ENCODE measurements around the gene MEGF11. TPM values are rescaled to one million over a fixed set of nuclear protein-coding genes. Genes with fewer than 3 reads are reported as not detected.

MEGF11 gene
- total RNA-seq, 1 experiment from 2014 or later = not detected

GRCh38 chr15:65970937-65971740 lies 282.4 kb downstream of the MEGF11 start:
- CTCF ChIA-PET = no interaction called here
- DNase-seq = no peak
- intact Hi-C loops (cut with micrococcal nuclease) = no loop called here
- H3K27me3 ChIP-seq (ENCODE audit: low read length) = peaks cover 33% of the 10 kb centered on the region
- TF ChIP-seq CTCF (conservative IDR thresholded peaks at IDR 0.05; ENCODE audit: low read depth, low read length) = no peak
- TF ChIP-seq EZH2 (IDR thresholded peaks at IDR 0.05; ENCODE audit: low read length, unreplicated experiment) = no peak
- TF ChIP-seq EZH2phosphoT487 (IDR thresholded peaks at IDR 0.05; ENCODE audit: borderline replicate concordance, low read length) = no peak
- no peaks in the 10 kb centered on the region for H3K79me2 ChIP-seq (ENCODE audit: low read length)
- no peak overlapping the region for H3K27ac ChIP-seq (ENCODE audit: low read length)
- no peak overlapping the region for H3K9ac ChIP-seq (ENCODE audit: low read length)
- H3F3A ChIP-seq (ENCODE audit: low read length, unreplicated experiment) = no peaks in the 10 kb centered on the region
- POLR2A ChIA-PET (ENCODE audit: unreplicated experiment) = no interaction called here
- no peaks in the 10 kb centered on the region for H4K20me1 ChIP-seq (ENCODE audit: low read length)
- H3K9me3 ChIP-seq (ENCODE audit: low read length) = no peaks in the 10 kb centered on the region
- no peak overlapping the region for H3K4me3 ChIP-seq (ENCODE audit: low read length)
- H2AFZ ChIP-seq (ENCODE audit: low read length) = no peak overlapping the region
- no peaks in the 10 kb centered on the region for H3K9me2 ChIP-seq (replicated peaks; ENCODE audit: low read length)
- no peak overlapping the region for H3K4me2 ChIP-seq (ENCODE audit: low read length)
- H3K36me3 ChIP-seq (ENCODE audit: low read depth, low read length) = no peaks in the 10 kb centered on the region
- BruUV-seq (replicated peaks) = no TSS peak
- H3K4me1 ChIP-seq (ENCODE audit: insufficient read depth, low read length) = no peaks in the 10 kb centered on the region
- ATAC-seq = no peak

- BruUV-seq (replicated peaks) = no TSS peak
- Histone ChIP-seq H3F3A (ENCODE audit: low read length, unreplicated experiment) (no peaks in the 10 kb centered on the region), H3K4me2 (ENCODE audit: low read length) (no peak overlapping the region), H3K9me2 (replicated peaks; ENCODE audit: low read length) (no peaks in the 10 kb centered on the region), H3K79me2 (ENCODE audit: low read length) (no peaks in the 10 kb centered on the region), H3K27me3 (ENCODE audit: low read length) (peaks cover 33% of the 10 kb centered on the region), H2AFZ (ENCODE audit: low read length) (no peak overlapping the region), H3K36me3 (ENCODE audit: low read depth, low read length) (no peaks in the 10 kb centered on the region), H3K27ac (ENCODE audit: low read length) (no peak overlapping the region), H3K4me1 (ENCODE audit: insufficient read depth, low read length) (no peaks in the 10 kb centered on the region), H3K9me3 (ENCODE audit: low read length) (no peaks in the 10 kb centered on the region), H3K9ac (ENCODE audit: low read length) (no peak overlapping the region), H3K4me3 (ENCODE audit: low read length) (no peak overlapping the region), H4K20me1 (ENCODE audit: low read length) (no peaks in the 10 kb centered on the region)
- DNase-seq = no peak
- intact Hi-C loops (cut with micrococcal nuclease) = no loop called here
- CTCF ChIA-PET = no interaction called here
- TF ChIP-seq EZH2 (IDR thresholded peaks at IDR 0.05; ENCODE audit: low read length, unreplicated experiment) = no peak
- no peak for TF ChIP-seq CTCF (conservative IDR thresholded peaks at IDR 0.05; ENCODE audit: low read depth, low read length)
- TF ChIP-seq EZH2phosphoT487 (IDR thresholded peaks at IDR 0.05; ENCODE audit: borderline replicate concordance, low read length) = no peak
- POLR2A ChIA-PET (ENCODE audit: unreplicated experiment) = no interaction called here
- no peak for ATAC-seq
These were observed 283.4 kb downstream of the MEGF11 start for GRCh38 chr15:65969865-65970816.
